HUES64 (cell line): ENCODE results near the gene SLC43A2.
"Not testable (repeated sequence)": the region's sequence is repeated elsewhere in the genome, so short reads cannot be mapped to it uniquely, and the experiment has no call there.

Experiments used
- H3K27ac ChIP-seq: 2 replicates; pipeline ENCODE4 v1.7.0; 2013; ENCODE audit warnings: low read depth, low read length, inconsistent platforms
- H3K27me3 ChIP-seq: 2 replicates; pipeline ENCODE4 v1.6.1; 2013; ENCODE audit warnings: mild to moderate bottlenecking, low read length; ENCODE audit not compliant: insufficient read depth
- H3K36me3 ChIP-seq: 2 replicates; pipeline ENCODE4 v1.6.1; 2013; ENCODE audit warnings: mild to moderate bottlenecking, low read length; ENCODE audit not compliant: insufficient read depth
- H3K4me1 ChIP-seq: 2 replicates; pipeline ENCODE4 v1.6.1; 2013; ENCODE audit warnings: mild to moderate bottlenecking, low read length, moderate library complexity; ENCODE audit not compliant: insufficient read depth
- H3K4me3 ChIP-seq: 2 replicates; pipeline ENCODE4 v1.5.1; 2013; ENCODE audit warnings: mild to moderate bottlenecking, low read length, moderate library complexity
- H3K9ac ChIP-seq: 2 replicates; pipeline ENCODE4 v1.6.1; 2013; ENCODE audit warnings: mild to moderate bottlenecking, low read depth, low read length
- H3K9me3 ChIP-seq: 2 replicates; pipeline ENCODE4 v1.6.1; 2013; ENCODE audit warnings: low read depth, low read length; ENCODE audit not compliant: insufficient read depth
- WGBS: fragments of 150-250, 120-280 bp; methylation state at CpG from one replicate; pipeline ENCODE4 v1.1.7; 2013; ENCODE audit warnings: missing lambda C conversion rate; 5-methylcytosine and 5-hydroxymethylcytosine counted together

The SLC43A2 gene

DNA sequence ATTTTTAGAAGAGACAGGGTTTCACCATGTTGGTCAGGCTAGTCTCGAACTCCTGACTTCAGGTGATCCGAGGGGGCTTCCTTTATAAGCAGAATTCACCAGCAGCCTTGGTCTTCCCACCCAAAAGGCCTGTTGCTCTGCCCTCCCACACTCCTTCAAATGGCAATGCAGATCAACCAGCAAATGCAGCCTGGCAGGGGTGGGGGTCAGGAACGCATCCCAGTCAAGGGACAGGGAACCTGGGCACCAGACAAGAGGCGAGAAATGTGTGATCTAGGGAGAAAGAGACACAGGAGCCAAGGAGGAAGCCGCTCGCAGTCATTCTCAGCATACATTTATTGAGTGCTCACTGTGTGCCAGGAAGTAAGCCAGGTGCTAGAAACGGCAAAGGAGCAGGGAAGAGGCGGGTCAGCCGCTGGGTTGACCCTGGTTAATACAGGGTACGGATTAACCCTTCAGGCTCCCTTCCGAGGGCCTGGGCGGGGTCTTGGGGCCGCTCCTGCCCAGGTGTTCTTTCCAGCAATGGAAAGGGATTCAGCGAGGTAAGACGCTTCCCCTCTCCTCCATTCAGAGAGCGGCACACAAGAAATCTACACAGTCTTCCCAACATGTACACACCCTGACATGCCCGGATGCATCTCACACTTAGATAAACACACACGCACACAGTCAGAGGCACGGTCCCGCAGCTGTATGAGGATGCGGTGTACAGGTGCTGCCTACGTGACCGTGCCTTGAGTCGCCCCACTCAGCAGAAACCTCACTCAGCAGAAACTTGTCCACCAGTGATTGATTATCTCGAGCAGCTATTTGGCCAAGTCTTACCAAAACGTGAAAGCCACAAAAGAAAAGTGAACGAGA lies 59.5 kb downstream of the SLC43A2 start:
- Histone ChIP-seq H3K9ac (no peak overlapping the region), H3K27ac (no peak overlapping the region; the same call in 1 of the 2 replicates), H3K4me1 (peaks cover 12% of the 10 kb centered on the region), H3K9me3 (no peaks in the 10 kb centered on the region), H3K27me3 (no peaks in the 10 kb centered on the region), H3K4me3 (no peak overlapping the region), H3K36me3 (no peaks in the 10 kb centered on the region)
- WGBS, result 82% methylated on average over 27 of the region's 27 CpGs

DNA sequence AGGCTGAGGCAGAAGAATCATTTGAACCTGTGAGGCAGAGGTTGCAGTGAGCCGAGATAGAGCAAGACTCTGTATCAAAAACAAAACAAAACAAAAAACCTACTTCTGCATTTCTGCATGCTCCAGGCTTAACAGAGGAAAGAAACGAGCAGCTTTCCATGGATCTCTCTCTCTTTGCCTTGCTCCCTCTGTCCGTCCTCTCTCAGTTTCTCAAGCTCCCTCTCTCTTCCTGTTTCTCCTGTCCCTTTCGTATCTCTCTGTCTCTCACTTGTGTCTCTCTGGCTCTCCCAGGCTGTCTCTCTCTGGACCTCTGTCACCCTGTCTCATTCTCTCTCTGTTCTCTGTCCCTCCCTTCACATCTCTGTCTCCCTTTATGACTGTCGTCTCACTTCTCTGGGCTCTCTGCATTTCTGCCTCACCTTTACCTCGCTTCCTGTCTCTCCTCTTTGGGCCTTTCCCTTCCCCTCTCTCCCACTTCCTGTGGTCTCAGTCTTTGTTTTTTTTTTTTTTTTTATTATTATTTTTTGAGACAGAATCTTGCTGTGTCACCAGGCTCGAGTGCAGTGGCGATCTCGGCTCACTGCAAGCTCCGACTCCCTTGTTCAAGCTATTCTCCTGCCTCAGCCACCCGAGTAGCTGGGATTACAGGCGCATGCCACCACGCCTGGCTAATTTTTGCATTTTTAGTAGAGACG lies 62.0 kb downstream of the SLC43A2 start:
- H3K27me3 ChIP-seq, result no peaks in the 10 kb centered on the region
- 85% methylated on average over 14 of the region's 14 CpGs for WGBS
- H3K27ac ChIP-seq, result no peak overlapping the region
- peaks cover 7% of the 10 kb centered on the region for H3K4me1 ChIP-seq
- no peak overlapping the region for H3K4me3 ChIP-seq
- H3K9ac ChIP-seq, result no peak overlapping the region
- H3K9me3 ChIP-seq, result no peaks in the 10 kb centered on the region
- no peaks in the 10 kb centered on the region for H3K36me3 ChIP-seq

DNA sequence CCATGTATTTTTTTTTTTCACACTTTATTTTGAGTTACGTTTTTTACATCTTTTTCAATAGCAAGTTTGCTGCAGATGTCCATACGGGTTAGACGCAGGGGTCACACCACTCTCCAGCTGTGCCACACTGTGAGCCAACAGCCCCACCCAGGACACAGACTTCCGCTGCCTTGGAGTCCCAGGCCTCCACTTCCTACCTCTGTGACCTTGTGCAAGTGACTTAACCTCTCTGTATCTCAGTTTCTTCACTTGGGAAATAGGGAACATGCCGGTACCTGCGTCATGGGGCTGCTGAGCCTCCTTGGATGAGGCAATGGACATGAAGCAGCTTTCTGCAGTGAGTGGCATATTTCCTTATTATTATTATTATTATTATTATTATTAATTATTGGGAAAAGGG lies 62.8 kb downstream of the SLC43A2 start:
- Histone ChIP-seq H3K4me3 (no peak overlapping the region), H3K4me1 (peaks cover 7% of the 10 kb centered on the region), H3K9ac (no peak overlapping the region), H3K36me3 (no peaks in the 10 kb centered on the region), H3K27ac (no peak overlapping the region), H3K27me3 (no peaks in the 10 kb centered on the region), H3K9me3 (no peaks in the 10 kb centered on the region)
- WGBS, result 93% methylated on average over 6 of the region's 6 CpGs

DNA sequence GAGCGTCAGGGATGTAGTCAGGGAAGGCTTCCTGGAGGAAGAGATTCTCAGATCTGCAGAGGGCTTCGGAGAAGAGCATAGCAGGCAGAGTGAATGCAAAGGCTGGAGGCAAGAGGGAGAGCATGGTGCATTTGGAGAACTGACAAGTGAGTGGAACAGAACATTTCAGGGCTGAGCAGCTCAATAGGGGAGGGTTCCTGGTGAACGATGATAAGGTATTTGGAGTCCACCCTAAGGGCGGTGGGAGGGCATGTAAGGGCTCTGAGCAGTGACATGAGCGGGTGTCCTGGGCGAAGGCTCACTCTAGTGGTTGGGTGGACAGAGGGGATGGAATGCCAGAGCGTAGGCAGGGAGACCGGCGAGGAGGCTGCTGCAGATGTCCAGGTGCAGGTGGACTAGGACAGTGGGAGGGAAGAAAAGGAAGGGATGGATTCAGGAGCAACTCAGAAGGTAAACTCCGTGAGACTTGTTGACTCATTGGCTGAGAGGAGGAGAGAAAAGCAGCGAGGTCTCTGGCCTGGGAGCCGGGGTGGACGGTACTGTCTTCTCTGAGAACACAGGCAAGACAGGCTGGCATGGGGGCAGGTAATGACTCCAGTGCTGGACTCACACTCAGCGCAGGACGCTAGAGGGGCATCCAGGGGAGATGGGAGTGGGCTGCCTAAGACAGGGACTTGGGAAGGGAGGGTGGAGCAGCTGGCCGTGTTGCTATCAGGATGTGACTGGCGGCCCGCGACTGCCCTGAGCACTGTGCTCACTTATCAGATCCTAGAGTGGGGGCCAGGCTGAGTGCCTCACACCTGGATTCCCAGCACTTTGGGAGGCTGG lies 64.6 kb downstream of the SLC43A2 start:
- no peaks in the 10 kb centered on the region; the same call in 1 of the 2 replicates for H3K36me3 ChIP-seq
- H3K4me1 ChIP-seq, result peaks cover 14% of the 10 kb centered on the region; the same call in 1 of the 2 replicates
- no peaks in the 10 kb centered on the region for H3K27me3 ChIP-seq
- H3K9ac ChIP-seq, result no peak overlapping the region
- WGBS, result 82% methylated on average over 19 of the region's 19 CpGs
- H3K9me3 ChIP-seq, result no peaks in the 10 kb centered on the region
- H3K27ac ChIP-seq, result no peak overlapping the region
- no peak overlapping the region for H3K4me3 ChIP-seq

DNA sequence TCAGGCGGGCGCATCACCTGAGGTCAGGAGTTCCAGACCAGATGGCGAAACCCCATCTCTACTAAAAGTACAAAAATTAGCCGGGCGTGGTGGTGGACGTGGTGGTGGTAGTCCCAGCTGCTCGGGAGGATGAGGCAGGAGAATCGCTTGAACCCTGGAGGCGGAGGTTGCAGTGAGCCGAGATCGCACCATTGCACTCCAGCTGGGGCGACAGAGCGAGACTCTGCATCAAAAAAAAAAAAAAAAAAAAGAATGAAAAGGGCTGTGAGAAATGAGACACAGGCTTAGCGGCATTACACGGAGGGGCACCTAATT lies 65.2 kb downstream of the SLC43A2 start:
- H3K27ac ChIP-seq, H3K27me3 ChIP-seq, H3K36me3 ChIP-seq, H3K4me3 ChIP-seq, H3K9ac ChIP-seq, H3K9me3 ChIP-seq: not testable (repeated sequence)
- peaks cover 16% of the 10 kb centered on the region; the same call in 1 of the 2 replicates for H3K4me1 ChIP-seq
- 92% methylated on average over 15 of the region's 15 CpGs for WGBS

DNA sequence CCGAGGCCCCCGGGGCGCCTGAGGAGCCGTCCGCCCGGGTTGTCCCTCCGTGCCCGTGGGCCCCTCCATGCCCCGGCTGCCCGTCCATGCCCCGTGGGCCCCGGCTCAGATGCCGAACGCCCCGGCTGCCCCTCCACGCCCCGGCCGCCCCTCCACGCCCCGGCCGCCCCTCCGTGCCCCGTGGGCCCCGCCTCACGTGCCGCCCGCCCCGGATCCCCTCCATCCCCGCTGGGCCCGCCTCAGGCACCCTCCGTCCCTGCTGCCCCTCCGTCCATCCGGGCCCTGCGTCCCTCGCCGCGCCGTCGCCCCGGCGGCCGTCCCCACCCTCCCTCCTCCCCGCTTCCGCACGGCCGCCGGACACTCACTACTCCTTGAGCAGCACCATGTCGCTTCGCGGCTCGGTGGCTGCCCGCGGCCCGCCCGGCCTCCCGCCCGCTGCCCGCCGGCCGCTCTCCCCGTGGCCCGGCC lies 66.4 kb downstream of the SLC43A2 start:
- Histone ChIP-seq H3K4me1 (peaks cover 16% of the 10 kb centered on the region; the same call in 1 of the 2 replicates), H3K27ac (peak overlapping the region; percentile 41; the same call in 1 of the 2 replicates), H3K4me3 (peak overlapping the region; percentile 63), H3K27me3 (no peaks in the 10 kb centered on the region), H3K9me3 (no peaks in the 10 kb centered on the region), H3K9ac (peak overlapping the region; percentile 79), H3K36me3 (peaks cover 5% of the 10 kb centered on the region; the same call in 1 of the 2 replicates)
- WGBS, result under 1% methylated on average over 62 of the region's 62 CpGs

DNA sequence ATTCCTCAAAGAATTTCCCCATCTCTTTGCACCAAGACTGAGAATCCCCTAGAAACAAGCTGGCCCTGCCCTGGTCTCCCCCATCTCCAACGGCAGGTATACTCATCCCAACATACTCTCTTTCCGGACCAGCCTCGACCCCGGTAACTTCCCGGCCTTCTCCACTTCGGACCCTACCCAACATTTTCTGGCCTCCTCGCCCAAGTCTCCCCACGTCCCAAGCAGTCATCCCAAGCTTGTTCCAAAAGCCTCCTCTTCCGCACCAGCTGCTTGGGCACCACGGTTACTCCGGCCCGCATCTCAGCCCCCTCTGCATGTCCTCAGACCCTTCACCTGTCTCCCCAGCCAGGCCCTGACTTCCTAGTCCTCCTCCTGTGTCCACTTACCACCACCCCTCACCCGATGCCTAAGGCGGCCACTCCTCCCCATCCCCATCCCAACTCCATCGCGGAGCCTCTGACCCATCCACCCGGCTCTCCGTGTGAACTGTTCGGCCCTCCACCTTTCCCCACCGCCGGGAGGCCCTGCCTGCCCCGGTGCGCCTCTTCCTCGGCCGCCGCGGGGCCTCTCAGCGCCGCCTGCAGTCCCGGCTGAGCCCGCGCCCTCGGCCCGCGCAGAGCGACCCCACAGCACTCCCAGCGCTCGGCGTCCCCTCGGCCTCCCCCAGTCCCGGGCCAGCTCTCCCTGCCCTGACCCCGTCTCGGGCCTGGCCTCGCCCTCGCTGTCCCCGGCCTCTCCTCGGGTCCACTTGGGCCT lies 67.0 kb downstream of the SLC43A2 start:
- 7% methylated on average over 47 of the region's 47 CpGs for WGBS
- H3K27ac ChIP-seq, result peak overlapping the region; percentile 41; the same call in 1 of the 2 replicates

DNA sequence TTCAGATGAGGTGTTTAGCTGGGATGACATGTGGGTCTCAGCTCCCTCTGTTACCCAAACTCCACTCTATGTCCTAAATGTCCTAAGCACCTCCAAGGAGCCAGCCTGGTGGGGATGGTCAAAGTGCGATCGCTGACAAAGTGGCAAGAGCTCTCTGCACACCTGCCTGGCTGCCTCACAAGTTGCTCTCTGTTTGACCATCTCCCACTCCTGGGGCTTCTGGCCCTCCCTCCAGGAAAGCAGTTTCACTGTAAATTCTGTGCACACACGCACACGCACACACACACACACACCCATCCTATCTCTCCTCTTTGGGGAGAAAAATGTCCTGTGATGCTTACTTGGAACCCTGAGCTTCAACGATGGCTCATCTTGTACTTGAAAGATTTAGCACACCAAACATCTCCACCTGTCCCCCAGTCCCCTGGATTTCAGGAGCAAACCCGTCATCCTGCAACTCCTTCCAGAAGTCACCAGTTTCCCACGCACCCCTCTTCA lies 67.7 kb downstream of the SLC43A2 start:
- WGBS, result 78% methylated on average over 7 of the region's 7 CpGs
- no peaks in the 10 kb centered on the region for H3K27me3 ChIP-seq
- no peak overlapping the region for H3K27ac ChIP-seq
- H3K9ac ChIP-seq, result no peak overlapping the region
- peak overlapping the region; percentile 63 for H3K4me3 ChIP-seq
- H3K9me3 ChIP-seq, result no peaks in the 10 kb centered on the region
- H3K4me1 ChIP-seq, result peaks cover 16% of the 10 kb centered on the region; the same call in 1 of the 2 replicates
- H3K36me3 ChIP-seq, result peaks cover 9% of the 10 kb centered on the region; the same call in 1 of the 2 replicates

More for the DNA sequence above, 67.0 kb downstream of the SLC43A2 start:
- H3K27me3 ChIP-seq, result no peaks in the 10 kb centered on the region
- H3K4me1 ChIP-seq, result peaks cover 16% of the 10 kb centered on the region; the same call in 1 of the 2 replicates
- H3K9me3 ChIP-seq, result no peaks in the 10 kb centered on the region
- peak overlapping the region; percentile 67 for H3K9ac ChIP-seq
- H3K36me3 ChIP-seq, result peaks cover 7% of the 10 kb centered on the region; the same call in 1 of the 2 replicates
- H3K4me3 ChIP-seq, result peak overlapping the region; percentile 63

DNA sequence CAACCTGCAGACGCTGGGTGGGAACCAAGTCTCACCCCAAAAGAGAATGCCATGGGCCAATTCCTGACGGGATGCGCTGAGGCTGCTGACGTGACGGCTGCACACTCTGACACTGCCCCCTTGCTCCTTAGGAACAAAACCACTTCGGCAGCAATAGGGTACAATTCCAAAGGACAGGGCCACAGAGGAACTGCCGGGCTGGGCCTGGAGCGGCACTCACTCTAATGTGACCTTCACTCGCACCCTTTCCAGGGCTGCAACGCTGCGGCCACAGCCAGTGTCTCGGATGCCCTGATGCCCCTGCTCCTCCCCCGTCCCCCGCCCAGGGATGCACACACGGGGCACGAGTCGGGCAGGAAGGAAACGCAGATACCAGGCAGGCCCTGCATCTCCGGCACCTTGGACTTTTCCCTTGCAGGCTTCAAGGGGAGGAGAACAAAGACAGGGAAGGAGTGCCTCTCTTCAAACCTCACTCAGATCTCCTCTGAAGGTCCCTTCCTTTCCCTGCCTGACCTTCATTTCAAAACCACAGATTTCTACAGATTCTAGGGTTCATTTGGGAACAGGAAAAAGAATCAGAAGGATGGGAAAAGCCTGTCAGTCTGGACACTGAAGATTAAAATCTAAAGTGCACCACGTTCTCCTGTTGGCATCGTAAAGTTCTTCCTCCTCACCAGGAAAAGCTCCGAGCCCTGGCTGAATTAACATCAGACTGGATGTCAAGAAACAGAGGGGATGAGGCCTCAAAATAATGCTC lies 68.4 kb downstream of the SLC43A2 start:
- Histone ChIP-seq H3K27me3 (no peaks in the 10 kb centered on the region), H3K9me3 (no peaks in the 10 kb centered on the region), H3K9ac (no peak overlapping the region), H3K27ac (no peak overlapping the region), H3K4me1 (peaks cover 16% of the 10 kb centered on the region; the same call in 1 of the 2 replicates), H3K36me3 (peaks cover 11% of the 10 kb centered on the region; the same call in 1 of the 2 replicates), H3K4me3 (0 out of 2 replicates have a peak overlapping the region, but pooled peaks have one; percentile 63)
- whole genome bisulfite sequencing, result 87% methylated on average over 22 of the region's 22 CpGs
